H1 (cell line): ENCODE data around the gene DLG1. TPM values are rescaled to one million over a fixed set of nuclear protein-coding genes. Genes with fewer than 3 reads are reported as not detected.

Experiments used
- CTCF ChIA-PET: fragments of 300-600 bp; sonication (Branson Sonifier 250); formaldehyde crosslinking; loops from one replicate; lab custom pipeline; 2021; ENCODE audit not compliant: partially characterized antibody; lab: Charles Lee
- POLR2A ChIA-PET: fragments of 300-600 bp; sonication (Branson Sonifier 250); formaldehyde crosslinking; loops from one replicate; lab custom pipeline; 2021; ENCODE audit warnings: inconsistent platforms; ENCODE audit not compliant: partially characterized antibody; lab: Charles Lee
- DNase-seq, 2 experiments: peaks; one replicate each; pipeline versions ENCODE4 v3.0.0 to v3.0.0-alpha.2; 2010 to 2022; ENCODE audit warnings: low spot score in 2 of 2, low read depth in 1 of 2, mixed read lengths in 1 of 2
- FAIRE-seq: peaks from 2 replicates; lab custom pipeline; 2011; peaks lifted over from hg19 to GRCh38; lab: Jason Lieb, UNC
- H2AFZ ChIP-seq: 2 replicates; pipeline ENCODE4 v1.8.1; 2012; ENCODE audit warnings: low read length, inconsistent platforms
- H2AK5ac ChIP-seq: 2 replicates; pipeline ENCODE4 v1.6.1; 2013; ENCODE audit warnings: low read depth, low read length
- H2BK120ac ChIP-seq: replicated peaks from 2 replicates; pipeline ENCODE3; 2013; ENCODE audit warnings: low read depth, low read length, inconsistent platforms
- H2BK12ac ChIP-seq: 2 replicates; pipeline ENCODE4 v1.6.1; 2013; ENCODE audit warnings: low read depth, low read length
- H2BK15ac ChIP-seq: 2 replicates; pipeline ENCODE4 v1.6.1; 2013; ENCODE audit warnings: low read length
- H2BK20ac ChIP-seq: 2 replicates; pipeline ENCODE4 v1.6.1; 2013; ENCODE audit warnings: low read length
- H2BK5ac ChIP-seq: 2 replicates; pipeline ENCODE4 v1.6.1; 2013; ENCODE audit warnings: low read depth, low read length
- H3K14ac ChIP-seq: 2 replicates; pipeline ENCODE4 v1.6.1; 2013; ENCODE audit warnings: inconsistent platforms; ENCODE audit not compliant: insufficient read length
- H3K18ac ChIP-seq: 2 replicates; pipeline ENCODE4 v1.6.1; 2013; ENCODE audit warnings: low read length; ENCODE audit errors: extremely low read depth
- H3K23ac ChIP-seq: 2 replicates; pipeline ENCODE4 v1.6.1; 2013; ENCODE audit warnings: inconsistent platforms; ENCODE audit not compliant: insufficient read length
- H3K23me2 ChIP-seq: 2 replicates; pipeline ENCODE4 v1.6.1; 2013; ENCODE audit warnings: low read depth, low read length
- H3K27ac ChIP-seq: 2 replicates; pipeline ENCODE4 v1.6.1; 2011; ENCODE audit warnings: low read depth, low read length, inconsistent platforms
- H3K27me3 ChIP-seq, 4 experiments: replicated peaks in 1 of 4; 1 replicate in 1 of 4; 2 replicates in 3 of 4; pipeline versions ENCODE4 v1.6.1 to v1.8.1; 2011 to 2013; ENCODE audit warnings: low read length in 3 of 4, mild to moderate bottlenecking in 3 of 4, inconsistent platforms in 2 of 4, mixed read lengths in 2 of 4, moderate library complexity in 1 of 4; ENCODE audit not compliant: control insufficient read depth in 3 of 4, insufficient read depth in 3 of 4; ENCODE audit errors: extremely low read depth in 1 of 4
- H3K36me3 ChIP-seq, 4 experiments: 2 replicates each; pipeline versions ENCODE4 v1.6.1 to v1.8.1; 2011 to 2013; ENCODE audit warnings: mild to moderate bottlenecking in 4 of 4, low read length in 3 of 4, moderate library complexity in 2 of 4, control low read depth in 1 of 4, inconsistent platforms in 1 of 4; ENCODE audit not compliant: insufficient read depth in 4 of 4, control insufficient read depth in 2 of 4
- H3K4ac ChIP-seq: replicated peaks from 2 replicates; pipeline ENCODE3; 2013; ENCODE audit warnings: low read length, low read depth, mixed read lengths, inconsistent platforms; ENCODE audit not compliant: insufficient read length
- H3K4me1 ChIP-seq, 4 experiments: replicated peaks in 1 of 4; 1 replicate in 1 of 4; 2 replicates in 3 of 4; pipeline versions ENCODE4 v1.6.1 to v1.8.1; 2011 to 2013; ENCODE audit warnings: low read length in 3 of 4, inconsistent platforms in 2 of 4, mixed read lengths in 1 of 4; ENCODE audit not compliant: insufficient read depth in 4 of 4, control insufficient read depth in 3 of 4
- H3K4me2 ChIP-seq, 2 experiments: 2 replicates each; pipeline versions ENCODE4 v1.6.1 to v1.8.1; 2011 to 2013; ENCODE audit warnings: low read depth in 2 of 2, low read length in 2 of 2, control low read depth in 1 of 2, inconsistent platforms in 1 of 2, mild to moderate bottlenecking in 1 of 2; ENCODE audit not compliant: insufficient read depth in 1 of 2
- H3K4me3 ChIP-seq, 4 experiments: fragments of 200-600, 300-600 bp in 1 of 4; sonication (generic), shearing (Covaris generic), sonication (Bioruptor Twin) in 1 of 4; 2 replicates each; pipeline versions ENCODE4 v1.5.1 to v1.8.1; 2011 to 2016; ENCODE audit warnings: low read length in 4 of 4, low read depth in 3 of 4, control low read depth in 2 of 4, inconsistent platforms in 2 of 4, mild to moderate bottlenecking in 2 of 4, mixed read lengths in 1 of 4, moderate library complexity in 1 of 4; ENCODE audit not compliant: insufficient read depth in 2 of 4; ENCODE audit errors: extremely low read depth in 1 of 4
- H3K56ac ChIP-seq: replicated peaks from 2 replicates; pipeline ENCODE3; 2013; ENCODE audit warnings: low read depth, mild to moderate bottlenecking, mixed read lengths, low read length, inconsistent platforms; ENCODE audit not compliant: insufficient read length
- H3K79me1 ChIP-seq: 2 replicates; pipeline ENCODE4 v1.6.1; 2013; ENCODE audit warnings: low read depth, low read length, control low read depth
- H3K79me2 ChIP-seq, 2 experiments: 2 replicates each; pipeline versions ENCODE4 v1.6.1 to v1.8.1; 2012 to 2013; ENCODE audit warnings: low read length in 2 of 2, mild to moderate bottlenecking in 2 of 2, inconsistent platforms in 1 of 2; ENCODE audit not compliant: insufficient read depth in 2 of 2, control insufficient read depth in 1 of 2
- H3K9ac ChIP-seq, 4 experiments: replicated peaks in 1 of 4; 1 replicate in 1 of 4; 2 replicates in 3 of 4; pipeline versions ENCODE4 v1.6.1 to v1.8.1; 2011 to 2013; ENCODE audit warnings: low read depth in 3 of 4, low read length in 3 of 4, control low read depth in 2 of 4, mild to moderate bottlenecking in 2 of 4, moderate library complexity in 2 of 4, inconsistent platforms in 1 of 4; ENCODE audit errors: extremely low read depth in 1 of 4
- H3K9me3 ChIP-seq, 2 experiments: 2 replicates each; pipeline versions ENCODE4 v1.6.1 to v1.8.1; 2012 to 2013; ENCODE audit warnings: mild to moderate bottlenecking in 2 of 2, moderate library complexity in 2 of 2, control low read depth in 1 of 2, inconsistent platforms in 1 of 2, low read depth in 1 of 2, low read length in 1 of 2, mixed read lengths in 1 of 2; ENCODE audit not compliant: insufficient read depth in 2 of 2
- H4K20me1 ChIP-seq, 2 experiments: replicated peaks in 1 of 2; 2 replicates each; pipeline versions ENCODE3 to v1.8.1; 2011 to 2013; ENCODE audit warnings: inconsistent platforms in 2 of 2, low read length in 2 of 2, mild to moderate bottlenecking in 1 of 2; ENCODE audit not compliant: insufficient read depth in 2 of 2, control insufficient read depth in 1 of 2
- H4K5ac ChIP-seq: 2 replicates; pipeline ENCODE4 v1.6.1; 2013; ENCODE audit warnings: low read length, low read depth, mixed read lengths, inconsistent platforms; ENCODE audit not compliant: insufficient read length
- H4K8ac ChIP-seq: 2 replicates; pipeline ENCODE4 v1.8.0; 2013; ENCODE audit warnings: mild to moderate bottlenecking, moderate library complexity, low read length, inconsistent platforms; ENCODE audit not compliant: insufficient read depth; ENCODE audit errors: extremely low read depth
- H4K91ac ChIP-seq: replicated peaks from 2 replicates; pipeline ENCODE3; 2013; ENCODE audit warnings: low read length, mixed read lengths, inconsistent platforms; ENCODE audit not compliant: insufficient read length
- ASH2L ChIP-seq: fragments of 200-600, 300-600 bp; sonication (generic); IDR thresholded peaks from one replicate; pipeline ENCODE4 v1.7.1; 2017; ENCODE audit warnings: low read length
- BACH1 ChIP-seq: IDR thresholded peaks from 2 replicates; pipeline ENCODE4 v1.6.1; 2012; ENCODE audit warnings: low read length, improper control_type of control experiment
- BCL11A ChIP-seq, 2 experiments: IDR thresholded peaks; one replicate each; pipeline ENCODE4 v1.6.1; 2011; ENCODE audit warnings: low read depth in 2 of 2, low read length in 2 of 2, mild to moderate bottlenecking in 2 of 2
- CBX5 ChIP-seq: fragments of 300-800, 300-1000 bp; sonication (generic); IDR thresholded peaks from 2 replicates; pipeline ENCODE4 v1.7.1; 2016; ENCODE audit warnings: antibody characterized with exemption, low read length, low read depth
- KDM1A ChIP-seq: fragments of 200-600, 300-600 bp; sonication (generic); IDR thresholded peaks from 2 replicates; pipeline ENCODE4 v1.7.1; 2016; ENCODE audit warnings: mild to moderate bottlenecking, low read length, borderline replicate concordance
- POLR2A ChIP-seq, 2 experiments: IDR thresholded peaks; 1 replicate in 1 of 2; 2 replicates in 1 of 2; pipeline ENCODE4 v1.6.1; 2011; ENCODE audit warnings: low read depth in 2 of 2, low read length in 2 of 2, mild to moderate bottlenecking in 2 of 2; ENCODE audit errors: control extremely low read depth in 1 of 2
- SIX5 ChIP-seq: IDR thresholded peaks from 2 replicates; pipeline ENCODE4 v1.6.1; 2011; ENCODE audit warnings: mild to moderate bottlenecking, low read depth, low read length
- SP2 ChIP-seq: IDR thresholded peaks from 2 replicates; pipeline ENCODE4 v1.6.1; 2012; ENCODE audit warnings: mild to moderate bottlenecking, low read length, inconsistent platforms
- TCF12 ChIP-seq: IDR thresholded peaks from 2 replicates; pipeline ENCODE4 v1.6.1; 2011; ENCODE audit warnings: low read depth, mild to moderate bottlenecking, low read length
- WGBS, 2 experiments: shearing (Covaris generic) in 1 of 2; methylation state at CpG; one replicate each; pipeline versions ENCODE4 v1.1.6 to v1.1.7; 2013 to 2015; ENCODE audit warnings: low lambda C conversion rate in 2 of 2, mixed read lengths in 2 of 2, inconsistent platforms in 1 of 2, low coverage in 1 of 2, missing lambda C conversion rate in 1 of 2; ENCODE audit not compliant: insufficient replicate concordance in 2 of 2, insufficient coverage in 1 of 2, insufficient read length in 1 of 2; ENCODE audit errors: extremely low coverage in 1 of 2, missing lambda C conversion rate in 1 of 2; 5-methylcytosine and 5-hydroxymethylcytosine counted together
- polyA plus RNA-seq, 7 experiments: library from polyadenylated mRNA; depleted of rRNA in 3 of 7; stranded (reverse) in 5 of 7; unstranded in 2 of 7; fragments of >200 nt in 5 of 7; fragments of 200-250 nt in 2 of 7; gene quantifications; 1 replicate in 5 of 7; 2 replicates in 1 of 7; 4 replicates in 1 of 7; pipeline versions ENCODE4 v1.2.1 to v1.2.3, GENCODE V29; 2011 to 2013; ENCODE audit warnings: missing spikeins in 2 of 7, mixed read lengths in 2 of 7
- total RNA-seq: library from RNA; stranded (reverse); fragmentation: NEBNext Ultra II Directional; extraction: Animal tissue kit (Norgen Biotek cat#: 25700); gene quantifications from 2 replicates; pipeline ENCODE4 v1.2.1, GENCODE V29; 2021
- TF ChIP-seq, protein P1 (sequence below): IDR thresholded peaks from 2 replicates; pipeline ENCODE4 v1.6.1; 2012; ENCODE audit warnings: inconsistent platforms
- TF ChIP-seq, protein P2 (sequence below): IDR thresholded peaks from 2 replicates; pipeline ENCODE4 v1.6.1; 2012; ENCODE audit warnings: inconsistent platforms

Gene DLG1
- total and polyA plus RNA-seq, 2 of the 8 experiments (the other 6 are each of a cell fraction or from before 2014, with no cell fraction given) = 13.4 to 78.8 TPM

DNA sequence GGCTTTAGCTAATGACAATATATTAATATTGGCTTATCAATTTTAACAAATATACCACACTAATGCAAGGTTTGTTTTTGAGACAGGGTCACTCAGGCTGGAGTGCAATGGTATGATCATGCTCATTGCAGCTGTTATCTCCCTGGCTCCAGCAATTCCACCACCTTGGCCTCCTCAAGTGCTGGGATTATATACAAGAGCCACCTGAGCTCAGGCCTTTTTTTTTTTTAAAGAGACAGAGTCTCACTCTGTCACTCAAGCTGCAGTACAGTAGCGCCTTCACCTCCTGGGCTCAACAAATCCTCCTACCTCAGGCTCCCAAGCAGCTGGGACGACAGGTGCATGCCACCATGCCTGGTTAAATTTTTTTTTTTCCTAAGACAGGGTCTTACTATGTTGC, 11.7 kb downstream of the DLG1 start:
- Histone ChIP-seq H3K27me3 (no peaks in the 10 kb centered on the region), H2BK15ac (no peak overlapping the region), H3K36me3 (peaks cover 0 to 56% (median 22%) of the 10 kb centered on the region in 4 experiments; a peak in 6 of 8 replicates), H3K23ac (no peak overlapping the region), H2BK120ac (no peak overlapping the region), H3K4me1 (no peaks in the 10 kb centered on the region), H3K23me2 (no peaks in the 10 kb centered on the region), H3K18ac (no peak overlapping the region), H2BK20ac (no peak overlapping the region), H3K9me3 (peaks cover 0 to 4% of the 10 kb centered on the region in 2 experiments; a peak in 1 of 4 replicates), H2AFZ (no peak overlapping the region), H3K4ac (no peak overlapping the region), H2BK5ac (no peak overlapping the region), H3K4me2 (no peak overlapping the region), H3K4me3 (no peak overlapping the region), H3K27ac (no peak overlapping the region), H4K91ac (no peak overlapping the region), H4K20me1 (peaks cover 0 to 9% of the 10 kb centered on the region in 2 experiments), H3K56ac (no peak overlapping the region), H3K79me2 (peaks cover 0 to 84% of the 10 kb centered on the region in 2 experiments; a peak in 3 of 4 replicates), H4K5ac (no peak overlapping the region), H2BK12ac (no peak overlapping the region), H3K79me1 (no peaks in the 10 kb centered on the region), H2AK5ac (no peak overlapping the region), H3K9ac (no peak overlapping the region), H3K14ac (no peak overlapping the region), H4K8ac (no peak overlapping the region)
- FAIRE-seq (no peak), DNase-seq (no peak)
- POLR2A ChIA-PET = interaction anchor here (1.0 kb wide), 1 partner anchor 82 kb away, joined by 3 read pairs; no protein-coding TSS in a partner anchor
- no peak for TF ChIP-seq ASH2L
- no peak for TF ChIP-seq BCL11A (IDR thresholded peaks at IDR 0.05; ENCODE audit: low read depth in 2 of 2, low read length in 2 of 2)
- no peak for TF ChIP-seq KDM1A
- TF ChIP-seq, protein P1, sequence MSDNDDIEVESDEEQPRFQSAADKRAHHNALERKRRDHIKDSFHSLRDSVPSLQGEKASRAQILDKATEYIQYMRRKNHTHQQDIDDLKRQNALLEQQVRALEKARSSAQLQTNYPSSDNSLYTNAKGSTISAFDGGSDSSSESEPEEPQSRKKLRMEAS = no peak
- TF ChIP-seq TCF12 = no peak
- TF ChIP-seq SIX5 = no peak
- no peak for TF ChIP-seq CBX5
- TF ChIP-seq BACH1 = no peak
- no peak for TF ChIP-seq SP2
- TF ChIP-seq, protein P2, sequence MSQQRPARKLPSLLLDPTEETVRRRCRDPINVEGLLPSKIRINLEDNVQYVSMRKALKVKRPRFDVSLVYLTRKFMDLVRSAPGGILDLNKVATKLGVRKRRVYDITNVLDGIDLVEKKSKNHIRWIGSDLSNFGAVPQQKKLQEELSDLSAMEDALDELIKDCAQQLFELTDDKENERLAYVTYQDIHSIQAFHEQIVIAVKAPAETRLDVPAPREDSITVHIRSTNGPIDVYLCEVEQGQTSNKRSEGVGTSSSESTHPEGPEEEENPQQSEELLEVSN = no peak
- no peak for TF ChIP-seq POLR2A (IDR thresholded peaks at IDR 0.05; ENCODE audit: control extremely low read depth in 1 of 2, low read depth in 2 of 2, low read length in 2 of 2)
- WGBS, 2 experiments = 96% methylated on average over 2 of the region's 2 CpGs; no CpG with 5 or more reads in 1 of the 2 experiments
- CTCF ChIA-PET = interaction anchor here (0.7 to 1.1 kb wide), 2 partner anchors 10 to 232 kb away, joined by 3 to 4 read pairs; no protein-coding TSS in a partner anchor
